Stimulated activated CD8-positive, alpha-beta memory T cell treated with anti-CD3 and anti-CD28 coated beads, Interleukin-12 subunit alpha, Interleukin-12 subunit beta, amount 100 ng/mL, for 1 hour (primary cell): ENCODE measurements around the gene MRPS18A.

Experiments
- DNase-seq: peaks from one replicate; pipeline ENCODE4 v3.0.0-alpha.2; 2020; ENCODE audit warnings: low read depth

MRPS18A gene

DNA sequence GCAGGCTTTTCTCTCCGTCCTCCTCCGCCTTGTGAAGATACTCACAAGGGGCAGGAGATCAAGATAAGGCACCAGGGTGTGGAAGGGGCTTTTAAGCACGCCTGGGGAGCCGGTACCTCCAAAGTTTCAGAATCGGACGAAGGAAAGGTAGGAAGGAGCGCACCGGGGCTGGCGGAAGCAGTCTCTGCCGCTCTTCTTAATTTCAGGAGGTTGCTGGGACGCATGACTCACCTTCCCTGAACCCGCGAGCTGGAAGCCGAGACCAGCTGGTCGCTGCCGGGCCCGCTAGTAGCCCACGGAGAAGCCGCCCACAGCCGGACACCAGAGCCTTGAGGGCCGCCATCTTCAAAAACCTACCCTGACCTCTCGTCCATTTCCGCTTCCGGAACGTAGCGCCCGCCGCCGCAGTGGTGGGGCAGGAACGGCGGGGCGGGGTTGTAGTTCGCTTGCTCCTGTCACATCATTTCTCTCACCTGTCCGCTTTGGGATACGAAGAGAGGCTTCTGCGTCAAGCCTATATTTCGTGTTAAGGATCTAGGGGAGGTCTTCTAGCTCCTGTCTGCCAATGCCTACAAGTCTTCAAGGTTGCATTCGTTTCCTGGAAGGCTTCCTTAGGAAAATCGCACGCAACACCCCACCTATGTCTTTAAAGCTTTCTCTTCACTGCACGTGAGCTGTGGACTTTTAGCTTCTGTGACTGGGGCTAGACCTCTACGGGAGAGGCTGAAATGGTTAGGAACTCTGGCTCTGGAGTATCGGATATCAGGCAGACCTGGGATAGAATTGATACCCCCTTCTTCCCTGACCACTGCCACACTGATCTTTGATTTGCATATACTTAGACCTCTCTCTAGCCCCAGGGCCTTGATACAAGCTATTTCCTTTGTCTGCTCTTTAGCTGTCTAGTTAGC lies at the start of gene MRPS18A:
MRPS18A (minus strand) TSS at position 355 of the 911 bp plus-strand sequence; CDS start at position 343, 12 bp downstream.
- DNase-seq = peak; percentile 61

DNA sequence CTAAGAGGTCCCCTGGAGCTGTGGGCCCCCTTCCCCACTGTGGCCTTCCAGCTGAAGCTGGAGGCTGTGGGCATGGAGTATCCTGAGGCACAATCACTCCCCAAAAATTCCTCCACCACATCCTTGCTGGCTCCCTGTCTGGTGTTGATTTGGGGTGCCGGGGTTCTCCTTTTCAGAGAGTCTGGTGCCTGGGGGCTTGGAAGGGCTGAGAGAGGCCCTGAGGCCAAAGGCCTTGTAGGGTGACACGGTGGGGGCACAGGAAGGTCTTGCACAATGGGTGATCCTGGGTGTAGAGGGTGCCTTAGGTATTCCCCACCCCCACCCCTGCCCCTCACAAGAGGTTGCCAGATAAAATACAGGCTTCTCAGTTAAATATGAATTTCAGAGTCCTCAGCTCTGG lies 49.3 kb upstream of the MRPS18A start:
- DNase-seq = no peak

DNA sequence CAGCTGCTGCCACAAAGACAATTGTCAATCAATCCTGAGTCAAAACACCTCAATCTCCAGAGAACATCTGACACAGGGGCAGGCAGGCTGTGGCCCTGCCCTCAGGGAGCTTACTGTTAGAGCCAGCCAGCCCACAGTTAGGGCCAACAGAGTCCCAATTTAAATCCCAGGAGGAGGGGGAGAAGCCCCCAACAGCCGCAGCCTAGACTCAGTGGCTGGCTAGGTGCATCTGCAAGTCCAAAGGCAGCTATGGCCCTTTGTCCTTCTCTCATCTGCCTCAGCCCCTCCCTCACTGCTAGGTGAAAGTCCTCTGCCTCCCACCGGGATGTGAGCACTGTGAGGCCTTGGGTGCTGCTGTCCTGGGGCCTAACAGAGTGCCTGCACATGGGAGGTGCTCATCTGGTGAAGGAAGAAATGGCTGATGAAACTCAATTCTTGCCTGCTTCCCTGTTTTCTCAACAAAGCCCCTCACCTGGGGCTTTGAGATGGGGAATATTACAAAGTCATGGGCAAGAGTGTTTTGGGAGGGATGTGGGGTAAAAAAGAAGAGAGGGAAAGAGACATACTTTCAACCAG lies 48.7 kb upstream of the MRPS18A start:
- no peak for DNase-seq

GRCh38 chr6:43735642-43736199 lies 48.1 kb upstream of the MRPS18A start:
- DNase-seq = no peak

DNA sequence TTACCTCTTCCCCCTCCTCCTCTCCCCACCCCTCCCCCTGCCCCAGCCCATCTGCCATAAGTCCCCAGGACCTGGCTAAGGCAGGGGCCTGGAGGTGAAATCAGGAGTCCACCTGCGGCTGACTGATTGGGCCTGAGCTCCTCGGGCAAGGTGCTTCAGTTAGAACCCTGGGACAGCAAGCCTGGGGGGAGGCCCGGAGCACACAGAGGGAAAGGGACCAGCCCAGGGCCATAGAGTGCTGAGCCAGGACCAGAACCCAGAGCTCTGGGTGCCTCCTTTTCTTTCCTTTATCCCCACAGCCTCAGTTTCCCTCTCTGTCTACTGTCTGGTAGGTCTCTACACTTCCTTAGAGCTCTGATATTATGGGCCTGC lies 46.7 kb upstream of the MRPS18A start:
- no peak for DNase-seq

GRCh38 chr6:43733471-43734293 lies 46.1 kb upstream of the MRPS18A start:
- DNase-seq = no peak

DNA sequence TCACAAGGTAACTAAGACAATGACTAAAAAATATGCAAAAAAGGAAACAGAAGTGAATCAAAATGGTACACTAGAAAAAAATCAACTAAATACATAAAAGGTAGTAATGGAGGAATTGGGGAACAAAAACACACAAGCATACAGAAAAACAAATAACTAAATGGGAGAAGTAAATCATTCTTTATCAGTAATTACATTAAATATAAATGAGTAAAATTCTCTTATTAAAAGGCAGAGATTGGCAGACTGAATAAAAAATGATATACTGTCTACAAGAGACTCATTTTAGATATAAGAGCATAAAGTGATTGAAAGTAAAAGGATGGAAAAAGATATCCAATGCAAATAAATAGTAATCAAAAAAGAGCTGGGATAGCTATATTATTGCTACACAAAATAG lies 43.0 kb upstream of the MRPS18A start:
- no peak for DNase-seq

- no peak for DNase-seq
Measured at GRCh38 chr6:43729537-43729936, 41.9 kb upstream of the MRPS18A start.

DNA sequence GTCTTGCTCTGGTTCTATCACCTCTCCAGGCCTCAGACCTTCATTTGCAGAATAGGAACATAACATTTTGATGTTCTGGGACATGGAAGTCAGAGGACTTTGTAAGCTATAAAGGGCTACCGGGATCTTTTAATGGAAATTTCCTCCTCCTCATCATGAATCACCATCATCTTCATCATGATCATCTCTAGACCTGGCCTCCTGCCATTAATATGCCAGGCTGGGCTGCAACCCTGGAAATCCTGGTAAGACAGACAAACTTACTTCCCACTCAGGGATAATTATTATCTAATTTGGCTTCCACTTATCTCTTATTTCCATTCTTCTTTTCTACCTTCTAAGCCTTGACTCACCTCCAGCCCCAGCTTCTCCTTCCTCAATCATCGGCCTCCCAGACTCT lies 41.0 kb upstream of the MRPS18A start:
- no peak for DNase-seq

GRCh38 chr6:43727634-43728033 lies 40.0 kb upstream of the MRPS18A start:
- DNase-seq = no peak

DNA sequence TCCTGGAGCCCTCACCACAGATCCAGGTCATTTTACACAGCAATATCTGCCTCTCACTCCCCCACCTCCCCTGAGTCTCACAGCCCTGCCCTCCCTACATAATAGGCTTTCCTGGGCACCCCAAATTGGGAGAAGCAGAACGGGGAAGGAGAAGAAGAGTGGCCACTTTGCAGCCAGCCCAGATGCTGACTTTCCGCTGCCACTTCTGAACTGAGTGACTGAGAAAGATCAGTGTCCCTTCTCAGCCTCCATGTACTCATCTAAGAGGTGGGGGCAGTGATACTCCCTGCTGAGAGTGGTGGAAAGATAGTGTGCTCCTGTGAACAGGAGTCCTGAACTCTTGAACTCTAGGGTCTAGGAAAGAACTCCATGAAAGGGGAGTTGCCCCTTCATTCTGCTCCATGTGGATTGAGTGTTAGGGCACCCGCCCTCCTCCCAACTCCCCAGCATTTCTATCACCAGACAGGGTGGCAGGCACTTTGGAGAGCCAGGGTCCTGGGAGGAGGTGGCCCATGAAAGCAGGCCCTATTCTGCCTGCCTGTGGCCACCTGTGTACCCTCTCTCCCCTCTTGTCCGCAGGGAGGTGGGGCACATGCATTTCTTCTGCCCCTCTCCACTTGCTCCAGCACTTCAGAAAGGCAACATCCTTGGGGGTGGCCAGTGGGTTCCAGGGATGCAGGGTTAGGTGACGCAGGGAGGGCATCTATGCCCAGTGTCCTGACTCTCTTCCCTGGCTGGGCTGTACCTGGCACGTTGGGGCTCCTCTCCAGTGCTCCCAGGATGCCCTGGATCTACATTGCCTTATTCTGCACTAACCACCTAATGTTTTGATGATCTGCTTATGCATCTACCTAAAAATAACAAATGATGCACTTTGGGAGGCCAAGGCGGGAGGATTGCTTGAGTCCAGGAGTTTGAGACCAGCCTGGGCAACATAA lies 38.3 kb upstream of the MRPS18A start:
- no peak for DNase-seq

DNA sequence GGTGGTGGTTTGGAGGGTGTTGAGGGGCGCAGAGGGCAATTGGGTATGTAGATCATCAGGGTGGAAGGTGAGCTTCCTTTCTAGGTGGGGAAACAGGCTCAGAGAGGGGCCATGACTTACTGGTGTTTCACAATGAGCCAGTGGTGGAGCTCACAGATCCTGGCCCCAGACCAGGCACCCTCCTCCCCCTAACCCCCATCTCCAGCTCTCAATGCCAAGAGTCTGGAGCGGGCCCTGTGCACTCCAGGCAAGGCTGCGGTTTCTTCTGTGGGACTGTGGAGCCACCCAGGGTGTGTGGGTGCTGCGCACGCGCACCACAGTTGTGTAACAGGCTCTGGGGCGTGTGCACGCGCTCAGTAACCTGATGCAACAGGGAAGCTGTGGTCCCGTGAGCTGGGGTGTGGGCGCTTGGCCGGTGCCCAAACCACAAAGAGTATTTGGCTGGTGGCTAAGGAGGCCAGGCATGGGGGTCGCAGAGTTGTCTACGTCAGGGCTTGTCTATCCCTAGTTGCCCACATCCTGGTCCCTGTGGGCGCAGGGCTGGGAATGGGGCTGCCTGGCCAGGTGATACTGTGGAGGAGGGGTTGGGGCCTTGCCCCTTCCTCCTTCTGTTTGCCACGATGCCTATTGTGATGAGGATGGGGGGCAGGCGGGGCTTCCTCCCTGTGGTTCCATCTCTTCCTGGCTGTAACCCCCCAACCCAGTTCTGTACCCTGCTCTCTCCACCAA lies 37.5 kb upstream of the MRPS18A start:
- peak; percentile 27 for DNase-seq

DNA sequence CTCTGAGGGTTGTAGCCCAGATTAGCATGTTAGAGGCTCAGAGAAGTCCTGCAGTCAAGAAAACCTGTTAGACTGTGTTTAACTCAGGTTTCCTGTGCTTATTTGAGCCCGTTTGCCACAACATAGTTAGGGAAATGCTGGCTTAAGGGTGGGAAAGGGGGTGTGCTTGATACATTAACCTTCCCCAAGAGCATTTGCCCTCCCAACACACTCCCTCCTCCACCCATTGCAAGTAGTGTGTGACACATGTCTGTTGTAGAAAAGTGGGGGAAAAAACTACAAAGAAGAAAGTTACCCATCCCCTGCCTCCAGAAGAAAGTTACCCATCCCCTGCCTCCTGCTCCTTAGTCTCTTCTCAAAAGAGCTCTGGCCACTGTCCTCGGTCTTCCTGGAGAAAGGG lies 36.8 kb upstream of the MRPS18A start:
- no peak for DNase-seq

DNA sequence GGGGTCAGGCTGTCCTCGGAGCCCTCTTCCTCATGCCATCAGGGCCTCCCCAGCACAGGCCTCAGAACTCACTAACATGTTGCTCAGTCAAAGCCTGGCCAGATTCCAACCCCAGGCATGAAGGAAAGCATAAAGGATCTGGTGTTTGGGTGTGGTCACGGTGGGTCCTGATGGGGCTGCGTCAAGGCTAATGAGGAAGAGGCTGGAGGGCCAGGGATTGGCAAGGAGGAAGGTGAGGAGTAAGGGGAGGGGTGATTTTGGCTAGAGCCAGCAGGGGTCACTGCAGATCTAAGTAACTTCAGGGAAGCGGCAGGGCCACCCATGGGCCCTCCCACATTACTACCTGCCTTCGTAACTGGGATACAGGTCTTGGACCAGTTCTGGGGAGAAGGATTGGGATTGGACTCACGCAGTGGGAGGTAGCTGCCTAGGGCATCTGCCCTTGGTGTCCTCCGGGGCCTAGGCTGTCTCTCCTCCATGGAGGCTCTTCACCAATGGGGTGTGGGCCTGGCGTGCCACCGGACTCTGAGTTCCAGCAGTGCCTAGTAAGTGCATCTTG lies 36.2 kb upstream of the MRPS18A start:
- DNase-seq = peak; percentile 40

- DNase-seq = no peak
Measured at GRCh38 chr6:43722920-43723545, 35.4 kb upstream of the MRPS18A start.

- no peak for DNase-seq
Measured at GRCh38 chr6:43720999-43721398, 33.4 kb upstream of the MRPS18A start.

DNA sequence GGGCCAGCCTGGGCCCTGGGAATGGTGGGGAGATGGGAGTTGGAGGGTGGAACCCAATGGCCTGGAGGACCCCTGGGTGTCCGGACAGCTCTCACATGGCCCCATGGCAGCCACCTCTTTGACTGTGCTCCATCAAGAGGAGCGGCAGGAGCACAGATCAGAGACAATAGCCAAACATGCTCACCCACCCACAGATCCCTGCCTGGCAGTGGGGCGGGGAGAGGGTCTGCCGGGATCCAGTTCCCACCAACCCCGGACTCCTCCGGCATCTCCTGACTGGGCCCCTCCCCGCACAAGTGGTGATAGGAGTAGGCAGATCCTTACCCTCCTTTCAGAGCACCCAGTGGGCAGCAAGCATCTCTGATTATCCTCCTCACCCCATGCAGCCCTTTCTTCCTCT lies 31.9 kb upstream of the MRPS18A start:
- DNase-seq = no peak

DNA sequence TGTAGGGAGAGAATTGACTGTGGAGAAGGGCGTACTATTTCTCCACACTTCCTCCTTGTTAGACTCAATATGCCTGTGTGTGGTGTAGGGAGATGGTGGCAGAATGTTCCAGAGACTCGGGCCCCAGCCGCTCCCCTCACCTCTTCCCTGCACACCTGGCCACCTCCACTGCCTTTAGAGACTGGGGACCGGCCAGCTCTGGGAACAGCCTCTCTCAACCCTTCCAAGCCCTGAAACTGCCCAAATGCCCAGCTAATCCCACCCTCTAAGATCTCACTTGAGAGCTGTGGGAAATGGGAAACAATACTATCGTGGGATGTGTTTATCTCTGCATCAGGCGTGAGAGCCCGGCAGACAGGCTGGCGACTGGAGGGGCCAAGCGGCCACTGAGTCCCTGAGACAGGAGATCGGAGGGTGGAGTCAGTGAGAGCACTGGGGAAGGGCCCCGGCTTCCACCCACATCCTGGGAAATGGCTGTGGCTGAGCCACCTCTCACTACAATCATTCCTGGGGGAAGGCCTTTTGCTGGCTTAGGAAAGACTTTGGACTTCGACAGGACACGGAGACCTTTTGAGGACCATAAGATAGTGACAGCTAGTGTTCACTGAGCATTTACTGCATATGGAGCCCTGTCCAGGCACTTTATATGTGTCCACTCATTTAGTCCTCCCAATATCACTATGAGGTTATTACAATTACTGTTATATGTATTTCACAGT lies 31.0 kb upstream of the MRPS18A start:
- no peak for DNase-seq

DNA sequence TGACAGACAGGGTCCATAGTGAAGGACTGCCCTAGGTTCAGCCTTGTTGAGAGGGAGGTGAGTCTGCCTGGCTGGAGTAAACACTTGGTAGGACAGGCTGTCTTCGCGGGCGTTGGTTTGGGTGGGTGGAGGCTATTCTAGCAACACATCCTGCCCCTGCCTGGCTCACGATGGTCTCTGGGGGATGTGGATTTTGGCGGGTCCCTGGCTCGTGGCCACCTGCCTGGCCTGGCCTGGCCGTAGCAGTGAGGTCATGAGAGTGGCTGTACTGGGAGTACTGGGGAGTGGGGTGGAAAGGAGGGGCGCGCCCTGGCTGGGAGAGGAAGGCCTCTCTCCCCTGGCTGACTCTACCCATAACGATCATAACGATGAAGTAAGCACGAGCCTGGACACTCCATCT lies 30.2 kb upstream of the MRPS18A start:
- DNase-seq = no peak
